ENCODE results near the gene LTBP1. TPM values are rescaled to one million over a fixed set of nuclear protein-coding genes. Genes with fewer than 3 reads are reported as not detected.

LTBP1 gene
- total RNA-seq, 1 experiment from 2014 or later: 12.5 TPM

DNA sequence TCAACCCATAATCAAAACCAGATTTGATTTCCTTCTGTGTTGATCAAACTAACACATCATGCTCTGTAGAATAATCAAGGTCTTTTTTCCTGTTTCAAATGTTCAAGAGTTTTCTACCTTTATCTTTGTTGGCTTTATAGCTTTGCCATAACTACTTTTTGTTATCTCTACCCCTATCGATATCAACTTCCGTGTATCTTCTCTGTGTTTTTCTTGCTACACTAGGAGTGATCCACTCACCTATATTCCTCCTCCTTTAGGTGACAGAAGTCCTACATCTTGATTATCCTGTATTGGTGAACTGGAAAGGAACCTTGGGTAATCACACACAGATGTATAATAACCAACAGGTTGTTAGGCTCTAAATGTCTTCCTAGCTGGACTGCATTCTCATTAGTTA lies 85.5 kb downstream of the LTBP1 start:
- H3K4me1 ChIP-seq (ENCODE audit: control insufficient read depth, insufficient read depth, low read length): no peaks in the 10 kb centered on the region
- no peaks in the 10 kb centered on the region for H3K36me3 ChIP-seq (ENCODE audit: control insufficient read depth, insufficient read depth, low read length)
- no TSS peak for BruUV-seq (replicated peaks)
- TF ChIP-seq POLR2AphosphoS5 (IDR thresholded peaks at IDR 0.05; ENCODE audit: low read depth, low read length) (no peak), TCF7L2 (IDR thresholded peaks at IDR 0.05; ENCODE audit: low read depth, low read length) (no peak), SIN3A (IDR thresholded peaks at IDR 0.05; ENCODE audit: borderline replicate concordance, insufficient read depth, low read depth, low read length) (no peak)
- TF ChIP-seq, protein P1, sequence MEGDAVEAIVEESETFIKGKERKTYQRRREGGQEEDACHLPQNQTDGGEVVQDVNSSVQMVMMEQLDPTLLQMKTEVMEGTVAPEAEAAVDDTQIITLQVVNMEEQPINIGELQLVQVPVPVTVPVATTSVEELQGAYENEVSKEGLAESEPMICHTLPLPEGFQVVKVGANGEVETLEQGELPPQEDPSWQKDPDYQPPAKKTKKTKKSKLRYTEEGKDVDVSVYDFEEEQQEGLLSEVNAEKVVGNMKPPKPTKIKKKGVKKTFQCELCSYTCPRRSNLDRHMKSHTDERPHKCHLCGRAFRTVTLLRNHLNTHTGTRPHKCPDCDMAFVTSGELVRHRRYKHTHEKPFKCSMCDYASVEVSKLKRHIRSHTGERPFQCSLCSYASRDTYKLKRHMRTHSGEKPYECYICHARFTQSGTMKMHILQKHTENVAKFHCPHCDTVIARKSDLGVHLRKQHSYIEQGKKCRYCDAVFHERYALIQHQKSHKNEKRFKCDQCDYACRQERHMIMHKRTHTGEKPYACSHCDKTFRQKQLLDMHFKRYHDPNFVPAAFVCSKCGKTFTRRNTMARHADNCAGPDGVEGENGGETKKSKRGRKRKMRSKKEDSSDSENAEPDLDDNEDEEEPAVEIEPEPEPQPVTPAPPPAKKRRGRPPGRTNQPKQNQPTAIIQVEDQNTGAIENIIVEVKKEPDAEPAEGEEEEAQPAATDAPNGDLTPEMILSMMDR (IDR thresholded peaks at IDR 0.05): no peak
- TF ChIP-seq, protein P2, sequence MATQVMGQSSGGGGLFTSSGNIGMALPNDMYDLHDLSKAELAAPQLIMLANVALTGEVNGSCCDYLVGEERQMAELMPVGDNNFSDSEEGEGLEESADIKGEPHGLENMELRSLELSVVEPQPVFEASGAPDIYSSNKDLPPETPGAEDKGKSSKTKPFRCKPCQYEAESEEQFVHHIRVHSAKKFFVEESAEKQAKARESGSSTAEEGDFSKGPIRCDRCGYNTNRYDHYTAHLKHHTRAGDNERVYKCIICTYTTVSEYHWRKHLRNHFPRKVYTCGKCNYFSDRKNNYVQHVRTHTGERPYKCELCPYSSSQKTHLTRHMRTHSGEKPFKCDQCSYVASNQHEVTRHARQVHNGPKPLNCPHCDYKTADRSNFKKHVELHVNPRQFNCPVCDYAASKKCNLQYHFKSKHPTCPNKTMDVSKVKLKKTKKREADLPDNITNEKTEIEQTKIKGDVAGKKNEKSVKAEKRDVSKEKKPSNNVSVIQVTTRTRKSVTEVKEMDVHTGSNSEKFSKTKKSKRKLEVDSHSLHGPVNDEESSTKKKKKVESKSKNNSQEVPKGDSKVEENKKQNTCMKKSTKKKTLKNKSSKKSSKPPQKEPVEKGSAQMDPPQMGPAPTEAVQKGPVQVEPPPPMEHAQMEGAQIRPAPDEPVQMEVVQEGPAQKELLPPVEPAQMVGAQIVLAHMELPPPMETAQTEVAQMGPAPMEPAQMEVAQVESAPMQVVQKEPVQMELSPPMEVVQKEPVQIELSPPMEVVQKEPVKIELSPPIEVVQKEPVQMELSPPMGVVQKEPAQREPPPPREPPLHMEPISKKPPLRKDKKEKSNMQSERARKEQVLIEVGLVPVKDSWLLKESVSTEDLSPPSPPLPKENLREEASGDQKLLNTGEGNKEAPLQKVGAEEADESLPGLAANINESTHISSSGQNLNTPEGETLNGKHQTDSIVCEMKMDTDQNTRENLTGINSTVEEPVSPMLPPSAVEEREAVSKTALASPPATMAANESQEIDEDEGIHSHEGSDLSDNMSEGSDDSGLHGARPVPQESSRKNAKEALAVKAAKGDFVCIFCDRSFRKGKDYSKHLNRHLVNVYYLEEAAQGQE (IDR thresholded peaks at IDR 0.05; ENCODE audit: insufficient read depth in 1 of 2, low read depth in 2 of 2, low read length in 1 of 2): no peak
- intact Hi-C loops (cut with micrococcal nuclease; ENCODE audit: unreplicated experiment): loop anchor here (5.0 kb wide), 1 partner anchor 260 kb away; no protein-coding TSS in a partner anchor
- H3K27ac ChIP-seq (ENCODE audit: low read length): no peak overlapping the region
- no peaks in the 10 kb centered on the region for H3K27me3 ChIP-seq (ENCODE audit: control insufficient read depth, insufficient read depth, low read length)
- DNase-seq (ENCODE audit: low read depth, low spot score): no peak
- no peak for ATAC-seq
- no peaks in the 10 kb centered on the region for H3K9me3 ChIP-seq (ENCODE audit: control insufficient read depth, insufficient read depth, low read depth, low read length)
- H3K4me3 ChIP-seq (ENCODE audit: low read depth in 2 of 2, low read length in 2 of 2): no peak overlapping the region
- ChIA-PET CTCF (interaction anchor here (0.6 kb wide), 1 partner anchor 364 kb away, joined by 3 read pairs; no protein-coding TSS in a partner anchor), POLR2A (no interaction called here)
- in situ Hi-C loops (cut with HindIII; ENCODE audit: low pct_unique_long_range_greater_than_20kb, low sequenced_read_pairs): no loop called here

DNA sequence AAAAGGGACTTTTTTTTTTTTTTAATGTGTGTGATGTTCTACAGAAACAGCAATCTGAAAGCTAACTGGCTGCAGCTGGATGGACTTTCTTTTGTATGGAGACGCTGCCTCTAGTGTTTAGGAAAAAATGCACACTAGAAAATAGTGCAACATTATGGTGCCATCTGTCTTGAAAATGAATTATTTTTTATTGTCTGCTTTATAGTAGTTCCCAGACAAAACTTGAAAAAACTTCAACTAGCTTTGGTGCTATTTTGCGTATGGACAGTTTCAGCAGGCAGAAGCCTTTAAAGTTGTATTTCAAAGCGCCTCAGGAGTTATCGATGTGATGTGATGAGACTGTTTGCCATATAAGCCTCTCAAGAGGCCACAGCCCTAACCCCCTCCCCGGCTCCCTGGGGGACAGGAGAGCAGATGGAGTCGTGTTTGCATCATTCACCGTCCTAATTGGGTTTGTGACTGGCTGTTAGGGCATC lies 86.9 kb downstream of the LTBP1 start:
- no peak overlapping the region for H3K4me3 ChIP-seq (ENCODE audit: low read depth in 2 of 2, low read length in 2 of 2)
- no TSS peak for BruUV-seq (replicated peaks)
- no peaks in the 10 kb centered on the region for H3K36me3 ChIP-seq (ENCODE audit: control insufficient read depth, insufficient read depth, low read length)
- H3K9me3 ChIP-seq (ENCODE audit: control insufficient read depth, insufficient read depth, low read depth, low read length): no peaks in the 10 kb centered on the region
- no peak overlapping the region for H3K27ac ChIP-seq (ENCODE audit: low read length)
- POLR2A ChIA-PET: interaction anchor here (0.6 kb wide), 1 partner anchor 50 kb away, joined by 4 read pairs; no protein-coding TSS in a partner anchor
- CTCF ChIA-PET: interaction anchor here (0.6 to 1.0 kb wide), 4 partner anchors 261 to 546 kb away, joined by 3 to 4 read pairs (median 3); no protein-coding TSS in a partner anchor
- intact Hi-C loops (cut with micrococcal nuclease; ENCODE audit: unreplicated experiment): loop anchor here (5.0 kb wide), 1 partner anchor 261 kb away; no protein-coding TSS in a partner anchor
- H3K27me3 ChIP-seq (ENCODE audit: control insufficient read depth, insufficient read depth, low read length): no peaks in the 10 kb centered on the region
- H3K4me1 ChIP-seq (ENCODE audit: control insufficient read depth, insufficient read depth, low read length): no peaks in the 10 kb centered on the region
- in situ Hi-C loops (cut with HindIII; ENCODE audit: low pct_unique_long_range_greater_than_20kb, low sequenced_read_pairs): no loop called here
- TF ChIP-seq POLR2AphosphoS5 (IDR thresholded peaks at IDR 0.05; ENCODE audit: low read depth, low read length): no peak
- no peak for TF ChIP-seq TCF7L2 (IDR thresholded peaks at IDR 0.05; ENCODE audit: low read depth, low read length)
- TF ChIP-seq, protein P1 (IDR thresholded peaks at IDR 0.05): peak; percentile 63; the same call in 1 of the 2 replicates
- TF ChIP-seq, protein P2 (IDR thresholded peaks at IDR 0.05; ENCODE audit: insufficient read depth in 1 of 2, low read depth in 2 of 2, low read length in 1 of 2): no peak
- TF ChIP-seq SIN3A (IDR thresholded peaks at IDR 0.05; ENCODE audit: borderline replicate concordance, insufficient read depth, low read depth, low read length): no peak
- ATAC-seq: no peak
- DNase-seq (ENCODE audit: low read depth, low spot score): no peak

All from Panc1 (cell line).